AG08396 (cell line): ENCODE measurements around the gene JUNB.

ENCODE experiments used
- DNase-seq: peaks from one replicate; pipeline ENCODE4 v3.0.0; 2012; ENCODE audit warnings: low spot score, mixed read lengths

JUNB gene

GRCh38 chr19:12774588-12775555 lies 16.4 kb upstream of the JUNB start, which contains the start of gene HOOK2:
Gene HOOK2, minus strand, starts transcription at chr19:12775552. Its CDS starts 103 bp downstream, at chr19:12775449.
- DNase-seq = no peak

DNA sequence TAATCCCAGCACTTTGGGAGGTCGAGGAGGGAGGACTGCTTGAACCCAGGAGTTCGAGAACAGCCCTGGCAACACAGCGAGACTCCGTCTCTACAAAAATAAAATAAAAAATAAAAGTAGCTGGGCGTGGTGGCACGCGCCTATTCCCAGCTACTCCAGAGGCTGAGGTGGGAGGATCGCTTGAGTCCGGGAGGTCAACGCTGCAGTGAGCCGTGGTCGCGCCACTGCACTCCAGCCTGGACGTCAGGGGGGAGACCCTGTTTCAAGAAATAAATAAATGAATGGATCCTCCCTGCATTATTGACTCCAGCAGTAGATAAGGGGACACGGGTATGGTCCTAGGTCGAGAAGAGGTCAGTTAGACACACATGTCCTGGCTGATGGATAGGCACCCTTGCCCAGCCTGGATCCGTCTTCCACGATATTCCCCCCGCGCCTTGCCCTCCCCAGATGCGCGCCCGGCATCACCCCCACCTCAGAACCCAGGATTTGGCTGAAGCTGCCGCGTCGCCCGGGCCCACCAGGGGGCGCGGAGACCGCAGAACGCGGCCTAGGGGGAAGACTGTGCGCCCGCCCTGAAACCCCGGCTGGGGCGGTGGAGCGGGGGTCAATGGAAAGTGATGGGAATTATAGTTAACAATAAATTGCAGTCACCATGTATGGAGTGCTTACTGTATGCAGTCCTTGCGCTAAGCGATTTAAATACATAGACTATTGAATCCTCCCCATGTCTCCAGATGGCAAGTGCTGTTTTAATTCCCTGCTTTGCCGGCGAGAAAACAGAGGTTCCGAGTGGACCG lies 13.9 kb upstream of the JUNB start:
- peak; percentile 86 for DNase-seq

- DNase-seq = peak; percentile 71
Measured at GRCh38 chr19:12778017-12778904, 13.0 kb upstream of the JUNB start.

DNA sequence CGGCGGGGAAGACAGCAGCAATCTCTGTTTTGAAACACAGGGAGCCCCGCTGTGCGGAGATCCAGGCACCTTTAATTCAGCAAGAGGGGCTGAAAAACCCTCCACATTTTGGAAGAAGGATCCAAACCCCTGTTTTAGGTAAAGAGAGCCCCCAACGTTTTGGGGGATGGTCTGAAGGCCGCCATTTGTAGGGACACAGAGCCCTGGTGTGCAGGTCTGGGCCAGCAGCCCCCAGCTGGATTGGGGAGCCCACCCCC lies 12.5 kb upstream of the JUNB start:
- DNase-seq = no peak

DNA sequence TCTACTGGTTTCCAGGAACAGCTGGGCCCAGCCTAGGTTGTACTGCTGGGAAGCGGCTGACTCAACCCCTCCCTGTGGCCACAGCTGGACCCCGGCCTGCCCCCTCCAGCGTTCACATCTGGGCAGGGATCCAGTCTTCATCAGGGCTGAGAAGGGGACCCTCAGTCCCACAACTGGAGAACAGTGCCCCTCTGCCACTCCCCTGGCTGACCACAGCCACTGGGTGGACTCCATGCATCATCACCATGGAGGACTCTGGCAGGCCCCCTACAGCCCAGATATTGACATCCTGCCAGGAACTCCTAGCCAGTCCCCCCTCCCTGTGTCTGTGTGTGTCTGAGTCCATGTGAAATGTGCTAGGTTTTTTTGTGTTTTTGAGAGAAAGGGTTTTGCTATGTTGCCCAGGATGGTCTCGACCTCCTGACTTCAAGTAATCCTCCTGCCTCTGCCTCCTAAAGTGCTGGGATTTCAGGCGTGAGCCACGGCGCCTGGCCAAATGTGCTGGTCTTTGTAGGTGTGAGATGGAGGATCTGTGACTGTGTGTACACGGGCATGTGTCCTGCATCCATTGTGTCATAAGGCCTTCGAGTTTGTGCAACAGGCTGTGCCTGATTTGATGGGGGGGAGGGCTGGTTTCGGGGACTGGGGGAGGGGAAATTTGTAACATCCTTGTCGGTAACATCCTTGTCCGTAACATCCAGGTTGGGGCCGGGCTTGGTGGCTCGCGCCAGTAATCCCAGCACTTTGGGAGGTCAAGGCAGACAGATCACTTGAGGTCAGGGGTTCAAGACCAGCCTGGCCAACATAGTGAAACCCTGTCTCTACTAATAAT lies 11.9 kb upstream of the JUNB start:
- peak; percentile 60 for DNase-seq

DNA sequence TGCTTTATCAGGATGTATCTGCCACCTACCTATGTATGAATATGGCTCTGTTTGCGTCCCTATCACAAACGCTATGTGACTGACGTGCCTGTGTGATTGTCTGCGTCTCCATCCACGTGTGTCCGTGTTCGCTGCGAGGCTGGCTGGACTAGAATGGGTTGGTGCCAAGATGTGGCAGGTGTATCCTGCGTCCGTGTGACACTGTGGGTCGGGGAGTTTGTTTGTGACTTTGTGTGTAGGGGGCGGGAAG lies 9.2 kb upstream of the JUNB start:
- DNase-seq = no peak

DNA sequence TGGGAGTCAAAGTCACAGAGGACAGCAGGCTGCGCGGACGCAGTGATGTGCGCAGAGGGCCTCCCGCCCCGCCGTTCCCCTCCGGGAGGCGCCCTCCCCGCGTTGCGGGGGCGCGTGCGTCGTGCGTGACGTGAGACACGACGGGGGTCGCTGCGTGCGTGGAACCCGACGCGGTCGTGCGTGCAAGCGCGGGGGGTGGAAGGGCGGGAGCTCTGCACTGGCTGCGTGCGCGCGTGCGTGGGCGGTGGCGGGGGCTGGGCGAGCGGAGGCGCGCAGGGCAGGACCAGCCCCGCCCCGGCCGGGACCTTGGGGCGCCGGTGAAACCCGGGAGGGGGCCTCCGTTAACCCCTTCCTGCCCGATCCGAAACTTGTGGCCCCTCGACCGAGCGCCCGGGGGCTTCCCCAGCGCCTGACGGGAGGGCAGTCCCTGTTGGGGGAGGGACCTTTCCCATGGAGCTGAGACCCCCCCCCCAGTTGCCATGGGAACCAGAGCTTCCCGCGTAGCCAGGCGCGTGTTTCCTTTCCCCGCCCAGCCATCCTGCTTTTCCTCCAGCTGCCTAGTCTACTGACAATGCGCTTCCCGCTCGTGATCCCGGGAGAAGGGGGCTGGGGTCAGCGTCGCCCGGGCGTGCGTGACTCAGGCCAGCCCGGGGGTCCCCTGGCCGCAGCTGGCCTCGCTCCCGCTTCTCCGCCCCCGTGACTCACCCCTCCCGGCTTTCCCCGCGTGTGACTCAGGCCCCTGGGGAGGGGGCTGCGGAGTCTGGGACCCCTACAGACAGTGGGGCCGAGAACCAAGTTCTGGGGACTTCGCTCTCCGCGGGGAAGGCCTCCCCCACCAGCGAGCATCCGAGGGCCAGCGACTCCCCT lies 8.6 kb upstream of the JUNB start:
- peak; percentile 84 for DNase-seq

DNA sequence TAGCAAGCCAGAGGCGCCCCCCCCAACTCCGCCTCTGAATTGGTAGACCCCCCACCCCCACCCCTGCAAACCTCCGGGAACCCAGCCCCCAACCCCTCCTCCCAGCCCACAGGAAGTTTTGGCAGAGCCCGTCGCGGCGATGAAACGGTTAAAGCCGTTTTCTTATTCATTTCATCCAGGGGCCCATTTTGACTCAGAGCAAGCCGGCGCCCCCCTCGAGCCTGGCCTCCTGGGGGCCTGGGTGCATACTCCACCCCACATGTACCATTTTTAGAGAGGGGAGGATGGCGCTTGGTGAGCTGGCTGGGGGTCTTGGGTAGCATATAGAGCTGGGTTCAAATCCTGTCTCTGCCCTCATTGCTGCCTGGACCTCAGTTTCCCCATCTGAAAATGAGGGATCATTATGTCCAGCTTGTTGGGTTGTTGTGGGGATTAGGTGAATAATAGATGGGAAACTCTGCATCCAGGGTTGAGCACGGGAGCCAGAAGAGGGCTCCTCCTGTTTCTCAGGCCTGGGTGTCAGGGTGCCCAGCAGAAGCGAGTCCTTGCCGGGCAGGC lies 7.9 kb upstream of the JUNB start:
- DNase-seq = no peak

GRCh38 chr19:12783849-12784393 lies 7.4 kb upstream of the JUNB start:
- no peak for DNase-seq

DNA sequence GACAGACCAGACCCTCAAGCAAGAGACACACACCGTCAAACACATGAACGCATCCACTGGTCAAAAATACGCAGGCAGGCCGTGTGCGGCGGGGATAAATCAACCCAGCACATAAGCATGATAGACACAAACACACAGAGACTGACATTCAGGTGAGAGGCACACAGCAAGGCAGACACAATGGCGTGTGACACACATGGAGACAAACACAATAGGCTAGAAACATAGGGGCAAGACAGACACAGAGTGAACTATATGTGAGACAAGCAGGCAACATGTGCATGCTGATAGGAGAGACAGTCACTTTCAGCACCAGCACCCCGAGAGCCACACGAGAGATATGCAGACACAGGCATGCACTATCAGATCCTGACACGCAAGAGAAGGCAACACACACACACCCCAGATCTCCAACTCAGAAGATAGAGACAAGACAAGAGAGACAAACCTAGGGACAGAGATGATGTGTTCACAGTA lies 6.9 kb upstream of the JUNB start:
- peak; percentile 40 for DNase-seq

DNA sequence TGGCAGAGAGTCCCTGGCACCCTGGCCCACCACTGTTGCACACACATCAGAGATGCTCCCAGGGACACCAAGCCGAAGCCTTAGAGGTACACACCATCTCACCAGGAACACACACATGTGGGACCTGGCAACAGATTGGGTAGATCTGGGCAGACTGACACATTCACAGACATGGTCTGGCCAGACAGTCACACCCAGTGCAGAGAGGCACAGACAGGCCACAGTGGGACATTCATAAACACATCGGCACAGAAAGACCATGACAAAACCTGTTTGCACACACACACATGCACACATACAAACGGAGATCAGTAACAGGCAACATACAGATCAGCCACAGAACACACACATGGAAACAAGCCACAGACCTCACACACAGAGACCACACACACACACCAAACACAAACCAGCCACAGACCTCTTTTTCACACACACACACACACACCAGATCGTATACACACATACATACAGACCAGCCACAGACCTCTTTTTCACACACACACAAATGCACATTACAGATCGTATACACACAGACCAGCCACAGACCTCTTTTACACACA lies 6.3 kb upstream of the JUNB start:
- no peak for DNase-seq

- no peak for DNase-seq
Measured at GRCh38 chr19:12785431-12786031, 5.8 kb upstream of the JUNB start.

DNA sequence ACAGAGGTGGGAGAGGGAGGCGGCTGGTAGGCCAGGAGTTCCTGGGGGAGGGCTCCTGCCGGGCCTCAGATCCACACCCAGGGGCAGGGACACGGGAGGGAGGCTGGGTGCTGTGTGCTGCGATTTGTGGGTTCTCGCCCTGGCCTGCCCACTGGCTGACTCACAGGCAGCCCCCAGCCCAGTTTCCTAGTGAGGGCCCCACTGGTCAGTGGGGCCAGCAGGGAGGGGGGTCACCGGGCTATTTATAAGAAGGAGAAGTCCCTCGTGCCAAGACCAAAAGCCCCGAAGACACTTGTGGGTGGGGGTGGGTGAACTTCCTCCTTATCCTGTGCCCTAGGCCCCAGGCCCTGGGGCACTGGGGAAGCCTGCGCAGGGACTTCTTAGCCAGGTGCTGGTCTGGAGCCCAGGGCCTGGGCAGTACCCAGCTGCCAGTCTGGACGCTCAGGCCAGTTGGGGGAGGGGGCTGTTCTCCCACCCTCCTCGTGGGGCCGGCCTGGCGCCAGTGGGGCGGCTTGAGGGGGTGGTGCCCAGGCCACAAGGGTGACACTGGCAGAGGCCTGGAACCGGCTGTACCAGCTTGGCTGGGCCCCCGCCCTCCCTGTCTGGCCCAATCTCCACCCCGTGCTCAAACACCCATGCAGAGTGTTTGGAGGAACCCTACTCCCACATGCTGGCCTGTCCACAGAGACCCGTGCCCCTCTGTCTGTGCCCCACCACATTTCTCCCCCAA lies 5.0 kb upstream of the JUNB start:
- DNase-seq = no peak

- no peak for DNase-seq
Measured at GRCh38 chr19:12786952-12787351, 4.3 kb upstream of the JUNB start.

- DNase-seq = no peak
Measured at GRCh38 chr19:12787458-12787857, 3.8 kb upstream of the JUNB start.

- DNase-seq = no peak
Measured at GRCh38 chr19:12788042-12788681, 3.1 kb upstream of the JUNB start.

GRCh38 chr19:12788682-12789097 lies 2.6 kb upstream of the JUNB start:
- peak; percentile 71 for DNase-seq
